SK-N-MC (cell line): ENCODE data around the gene PIGA.

ENCODE experiments used
- EZH2 ChIP-seq: fragments of 200-600 bp; sonication (generic); IDR thresholded peaks from one replicate; pipeline ENCODE4 v1.6.1; 2017; ENCODE audit warnings: antibody characterized with exemption
- FOXP2 ChIP-seq: optimal IDR thresholded peaks from 2 replicates; pipeline ENCODE3; 2011; ENCODE audit warnings: mild to moderate bottlenecking, moderate library complexity; ENCODE audit not compliant: insufficient read depth; ENCODE audit errors: extremely low read length, control extremely low read depth
- POLR2AphosphoS5 ChIP-seq: IDR thresholded peaks from 2 replicates; pipeline ENCODE4 v1.6.1; 2012; ENCODE audit warnings: mild to moderate bottlenecking, low read depth, low read length, borderline replicate concordance

GRCh38 chrX:15384304-15384703, 49.0 kb upstream of the PIGA start, which contains the start of gene VEGFD:
- TF ChIP-seq POLR2AphosphoS5 (no peak), EZH2 (no peak), FOXP2 (no peak)
